T-helper 2 cell treated with Interferon-gamma antibody and Interleukin-4, amounts not matched to agents 5 μg/mL and 100 μg/mL, for 36 hours (primary cell): Measurements from ENCODE around the gene KCNJ6.

ENCODE experiments used
- DNase-seq: peaks from one replicate; pipeline ENCODE4 v3.0.0; 2021; ENCODE audit warnings: low spot score
- H3K27ac Mint-ChIP-seq: one replicate; pipeline ENCODE4 v1.8.0; 2021; ENCODE audit warnings: mild to moderate bottlenecking, mixed read lengths
- H3K27me3 Mint-ChIP-seq: one replicate; pipeline ENCODE4 v1.8.0; 2021; ENCODE audit warnings: low read depth, mixed read lengths
- H3K36me3 Mint-ChIP-seq: one replicate; pipeline ENCODE4 v1.8.0; 2021; ENCODE audit warnings: low read depth, mixed read lengths
- H3K4me1 Mint-ChIP-seq: one replicate; pipeline ENCODE4 v1.8.0; 2021; ENCODE audit warnings: low read depth, mixed read lengths
- H3K4me3 Mint-ChIP-seq: one replicate; pipeline ENCODE4 v1.8.0; 2022; ENCODE audit warnings: mild to moderate bottlenecking, moderate library complexity, mixed read lengths
- H3K9me3 Mint-ChIP-seq: one replicate; pipeline ENCODE4 v1.8.0; 2021; ENCODE audit warnings: mixed read lengths

Gene KCNJ6

DNA sequence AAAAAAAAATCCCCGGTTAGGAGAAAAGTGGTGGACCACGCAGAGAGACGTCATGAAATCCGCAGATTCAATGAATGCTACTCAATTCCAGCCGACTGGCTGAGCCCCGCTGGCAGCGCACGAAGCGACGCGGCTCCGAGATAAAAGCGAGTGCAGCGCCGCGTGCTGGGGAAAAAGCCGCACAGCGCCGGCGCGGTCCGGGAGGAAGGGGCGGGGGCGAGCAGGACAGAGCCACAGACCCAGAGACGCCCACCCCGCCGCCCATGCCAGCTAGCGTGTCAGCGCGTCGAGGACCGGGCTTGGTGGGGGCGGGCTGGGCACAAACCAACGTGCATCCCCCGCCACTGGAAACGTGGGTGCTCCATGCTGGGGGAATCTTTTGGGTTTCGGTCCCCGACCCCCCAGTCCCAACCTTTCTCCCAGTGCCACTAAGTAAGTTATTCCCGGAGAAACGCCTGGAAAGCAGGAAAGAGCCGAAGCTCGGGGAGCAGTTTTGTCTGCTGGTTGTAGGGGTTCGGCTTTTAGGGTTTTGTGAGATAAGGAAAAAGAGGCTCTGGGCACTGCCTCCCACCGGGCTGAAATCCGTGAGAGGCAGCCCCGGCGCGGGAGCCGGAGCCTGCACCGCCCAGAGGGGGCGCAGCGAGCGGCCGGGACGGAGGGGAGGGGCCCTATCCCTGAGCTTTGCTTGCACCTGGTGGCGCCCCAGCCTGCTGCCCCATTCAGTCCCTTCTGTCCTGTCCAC, at the start of gene KCNJ6:
Gene KCNJ6, minus strand, starts transcription at position 148 of the 742 bp plus-strand sequence. CDS start 75,775 bp downstream, outside the sequence.
- Mint-ChIP-seq H3K27ac (no peak within 1 kb of the TSS), H3K4me3 (no peak within 1 kb of the TSS), H3K27me3 (peaks cover 52% of the 10 kb centered on the region), H3K9me3 (no peaks in the 10 kb centered on the region), H3K4me1 (peaks cover 1% of the 10 kb centered on the region), H3K36me3 (no peaks in the 10 kb centered on the region)
- no peak for DNase-seq

DNA sequence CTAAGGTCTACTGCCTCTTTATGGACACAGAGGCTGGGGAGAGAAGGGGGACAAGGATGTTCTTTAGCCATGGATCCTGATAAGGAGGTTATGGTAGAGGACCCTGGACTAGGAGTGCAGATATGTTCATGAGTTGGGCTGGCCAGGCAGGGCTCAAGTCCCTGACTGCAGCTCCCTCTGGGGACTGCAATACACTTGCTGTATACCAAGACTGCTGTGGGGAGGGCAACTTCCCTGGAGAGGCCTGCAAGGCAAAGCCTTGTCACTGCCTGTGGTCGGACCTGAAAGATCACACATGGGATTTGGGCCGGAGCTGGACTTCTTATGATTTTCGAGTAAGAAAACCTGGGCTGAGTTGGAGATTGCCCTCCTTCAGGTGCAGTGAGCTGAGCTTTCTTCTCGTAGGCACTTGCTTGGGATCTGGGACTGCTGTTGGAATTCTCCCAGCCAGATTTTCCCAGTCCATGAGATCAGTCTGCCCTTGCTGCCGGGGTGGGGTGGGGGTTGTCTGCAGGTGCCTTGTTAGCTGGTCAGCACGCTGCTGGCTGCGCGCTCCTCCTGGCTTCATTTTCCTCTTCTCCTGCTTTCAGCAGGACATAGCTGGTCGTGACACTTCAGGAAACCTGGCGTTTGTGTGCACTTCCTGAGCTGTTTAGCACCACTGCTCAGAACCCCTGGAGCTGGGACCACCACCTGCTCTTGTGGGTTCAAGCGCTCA, 49.0 kb upstream of the KCNJ6 start:
- Mint-ChIP-seq H3K27me3 (no peaks in the 10 kb centered on the region), H3K4me3 (no peak overlapping the region), H3K4me1 (no peaks in the 10 kb centered on the region), H3K9me3 (no peaks in the 10 kb centered on the region), H3K27ac (no peak overlapping the region), H3K36me3 (no peaks in the 10 kb centered on the region)
- DNase-seq, result no peak

- no peaks in the 10 kb centered on the region for H3K9me3 Mint-ChIP-seq
- H3K4me3 Mint-ChIP-seq, result no peak overlapping the region
- no peak overlapping the region for H3K27ac Mint-ChIP-seq
- H3K27me3 Mint-ChIP-seq, result peaks cover 2% of the 10 kb centered on the region
- H3K36me3 Mint-ChIP-seq, result no peaks in the 10 kb centered on the region
- no peaks in the 10 kb centered on the region for H3K4me1 Mint-ChIP-seq
- DNase-seq, result no peak
Measured at GRCh38 chr21:37958537-37958936, 42.3 kb upstream of the KCNJ6 start.

GRCh38 chr21:37956772-37957171, 40.5 kb upstream of the KCNJ6 start:
- H3K4me1 Mint-ChIP-seq, result no peaks in the 10 kb centered on the region
- no peaks in the 10 kb centered on the region for H3K36me3 Mint-ChIP-seq
- no peak overlapping the region for H3K4me3 Mint-ChIP-seq

GRCh38 chr21:37945036-37945435, 28.8 kb upstream of the KCNJ6 start:
- no peak overlapping the region for H3K4me3 Mint-ChIP-seq
- no peaks in the 10 kb centered on the region for H3K27me3 Mint-ChIP-seq
- no peak overlapping the region for H3K27ac Mint-ChIP-seq
- no peak for DNase-seq
- peaks cover 5% of the 10 kb centered on the region for H3K9me3 Mint-ChIP-seq
- H3K4me1 Mint-ChIP-seq, result no peaks in the 10 kb centered on the region
- H3K36me3 Mint-ChIP-seq, result no peaks in the 10 kb centered on the region

More at GRCh38 chr21:37956772-37957171, 40.5 kb upstream of the KCNJ6 start:
- H3K27ac Mint-ChIP-seq, result no peak overlapping the region
- DNase-seq, result no peak
- peaks cover 2% of the 10 kb centered on the region for H3K27me3 Mint-ChIP-seq
- no peaks in the 10 kb centered on the region for H3K9me3 Mint-ChIP-seq

DNA sequence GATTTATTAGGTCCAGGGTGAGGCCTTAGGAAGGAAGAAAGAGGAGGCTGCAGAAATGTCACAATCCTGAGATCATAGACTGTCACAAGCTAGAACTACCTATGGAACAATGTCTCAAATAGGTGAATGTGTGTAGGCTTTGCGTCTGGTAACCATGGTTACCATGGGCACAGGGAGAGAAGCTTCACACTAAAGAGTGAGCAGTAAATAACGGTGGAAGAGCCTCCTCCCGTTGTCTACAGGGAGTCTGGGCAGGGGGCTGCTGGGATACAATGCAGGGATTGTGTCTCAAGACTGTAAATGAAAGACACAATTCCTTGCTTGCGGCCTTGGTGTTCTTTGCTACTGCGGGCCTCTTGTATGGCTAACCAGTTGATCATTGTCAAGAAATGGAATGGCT, 28.2 kb upstream of the KCNJ6 start:
- no peaks in the 10 kb centered on the region for H3K27me3 Mint-ChIP-seq
- H3K4me1 Mint-ChIP-seq, result no peaks in the 10 kb centered on the region
- H3K4me3 Mint-ChIP-seq, result no peak overlapping the region
- no peak for DNase-seq
- H3K9me3 Mint-ChIP-seq, result peaks cover 9% of the 10 kb centered on the region
- no peaks in the 10 kb centered on the region for H3K36me3 Mint-ChIP-seq
- H3K27ac Mint-ChIP-seq, result no peak overlapping the region

DNA sequence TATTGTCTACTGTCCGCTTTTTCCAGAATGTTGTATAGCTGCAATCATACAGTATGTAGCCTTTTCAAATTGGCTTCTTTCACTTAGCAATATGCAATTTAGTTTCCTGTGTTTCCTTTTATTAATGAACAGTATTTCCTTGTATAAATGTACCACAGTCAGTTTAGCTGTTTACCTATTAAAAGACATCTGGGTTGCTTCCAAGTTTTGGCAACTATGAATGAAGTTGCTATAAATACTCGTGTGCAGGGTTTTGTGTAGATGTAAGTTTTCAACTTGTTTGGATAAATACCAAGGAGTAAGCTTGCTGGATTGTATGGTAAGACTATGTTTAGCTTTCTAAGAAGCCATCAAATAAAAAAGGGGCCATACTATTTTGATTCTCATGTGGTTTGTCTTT, 24.4 kb upstream of the KCNJ6 start:
- Mint-ChIP-seq H3K4me1 (no peaks in the 10 kb centered on the region), H3K36me3 (no peaks in the 10 kb centered on the region), H3K4me3 (no peak overlapping the region)

DNA sequence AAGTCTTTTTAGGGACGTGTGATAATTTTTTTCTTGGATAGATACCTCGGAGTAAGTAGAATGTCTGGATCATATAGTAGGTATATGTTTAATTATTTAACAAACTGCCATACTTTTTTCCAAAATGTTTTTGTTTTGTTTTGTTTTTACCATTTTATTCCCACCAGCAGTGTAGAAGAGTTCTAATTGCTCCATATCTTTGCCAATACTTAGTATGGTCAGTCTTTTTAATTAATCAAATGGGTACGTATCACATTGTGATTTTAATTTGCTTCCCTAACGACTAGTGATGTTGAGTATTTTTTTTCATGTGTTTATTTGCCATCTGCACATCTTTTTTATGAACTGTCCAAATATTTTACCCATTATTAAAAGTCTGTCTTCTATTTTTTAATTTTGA, 23.6 kb upstream of the KCNJ6 start:
- Mint-ChIP-seq H3K9me3 (peaks cover 9% of the 10 kb centered on the region), H3K4me3 (no peak overlapping the region), H3K27me3 (no peaks in the 10 kb centered on the region), H3K4me1 (no peaks in the 10 kb centered on the region), H3K36me3 (no peaks in the 10 kb centered on the region), H3K27ac (no peak overlapping the region)
- DNase-seq, result no peak

More for the DNA sequence above, 24.4 kb upstream of the KCNJ6 start:
- no peaks in the 10 kb centered on the region for H3K27me3 Mint-ChIP-seq
- H3K9me3 Mint-ChIP-seq, result peaks cover 9% of the 10 kb centered on the region
- H3K27ac Mint-ChIP-seq, result no peak overlapping the region
- DNase-seq, result no peak

DNA sequence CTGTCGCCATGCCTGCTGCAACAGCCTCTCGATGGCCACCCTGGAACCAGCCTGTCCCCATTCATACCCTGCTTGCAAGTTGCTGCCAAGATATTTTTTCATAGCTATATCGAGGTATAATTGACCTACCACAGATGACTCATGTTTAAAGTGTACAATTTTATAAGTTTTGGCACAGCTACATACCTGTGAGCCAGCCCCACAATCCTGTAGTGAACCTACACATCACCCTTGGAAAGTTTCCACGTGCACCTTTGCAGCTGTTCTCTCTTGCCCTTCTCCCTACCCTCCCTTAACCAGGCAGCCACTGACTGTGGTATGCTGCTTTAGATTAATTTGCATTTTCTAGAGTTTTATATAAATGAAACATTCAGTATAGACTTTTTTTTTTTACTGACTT, 23.0 kb upstream of the KCNJ6 start:
- Mint-ChIP-seq H3K27ac (no peak overlapping the region), H3K27me3 (no peaks in the 10 kb centered on the region), H3K4me3 (no peak overlapping the region)

GRCh38 chr21:37937668-37938067, 21.4 kb upstream of the KCNJ6 start:
- H3K27me3 Mint-ChIP-seq, result no peaks in the 10 kb centered on the region
- no peak overlapping the region for H3K4me3 Mint-ChIP-seq
- no peaks in the 10 kb centered on the region for H3K4me1 Mint-ChIP-seq
- H3K36me3 Mint-ChIP-seq, result no peaks in the 10 kb centered on the region
- H3K27ac Mint-ChIP-seq, result no peak overlapping the region
- H3K9me3 Mint-ChIP-seq, result peaks cover 13% of the 10 kb centered on the region
- DNase-seq, result no peak

More for the DNA sequence above, 23.0 kb upstream of the KCNJ6 start:
- no peak for DNase-seq
- Mint-ChIP-seq H3K9me3 (peaks cover 9% of the 10 kb centered on the region), H3K36me3 (no peaks in the 10 kb centered on the region), H3K4me1 (no peaks in the 10 kb centered on the region)

DNA sequence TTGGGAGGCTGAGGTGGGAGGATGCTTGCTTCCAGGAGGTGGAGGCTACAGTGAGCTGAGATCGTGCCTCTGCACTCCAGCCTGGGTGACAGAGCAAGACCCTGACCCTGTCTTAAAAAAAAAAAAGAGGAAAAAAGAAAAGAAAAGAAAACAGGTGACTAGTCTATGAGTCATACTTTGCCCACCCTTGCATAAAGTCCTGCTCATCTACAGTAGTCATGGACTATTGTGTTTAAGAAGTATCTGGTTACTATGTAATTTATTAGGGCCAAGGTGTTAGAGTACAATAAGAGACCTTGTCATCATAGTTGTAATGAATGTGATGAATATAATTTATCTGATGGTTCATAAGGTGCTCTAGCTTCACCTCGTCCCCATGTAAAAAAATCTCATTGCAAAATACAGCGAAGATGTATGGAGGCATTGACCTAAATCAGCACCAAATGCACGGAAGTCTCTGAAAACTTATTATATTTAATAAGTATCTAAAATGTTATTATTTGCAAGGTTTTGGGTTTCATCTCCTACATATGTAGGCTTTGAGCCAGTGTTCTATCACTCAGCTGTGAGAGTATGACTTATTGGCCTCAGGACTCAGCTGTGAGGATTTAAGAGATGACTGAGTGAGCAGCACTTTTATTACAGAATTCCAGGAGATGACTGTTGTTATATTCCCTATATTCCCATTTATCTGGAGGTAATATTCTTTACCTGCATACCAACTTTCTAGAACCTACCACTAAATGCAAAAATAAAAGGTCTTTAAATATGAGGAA, 19.9 kb upstream of the KCNJ6 start:
- H3K4me1 Mint-ChIP-seq, result no peaks in the 10 kb centered on the region
- no peak overlapping the region for H3K4me3 Mint-ChIP-seq
- no peak for DNase-seq
- H3K27ac Mint-ChIP-seq, result no peak overlapping the region
- H3K36me3 Mint-ChIP-seq, result no peaks in the 10 kb centered on the region
- peaks cover 13% of the 10 kb centered on the region for H3K9me3 Mint-ChIP-seq
- H3K27me3 Mint-ChIP-seq, result no peaks in the 10 kb centered on the region

- Mint-ChIP-seq H3K36me3 (no peaks in the 10 kb centered on the region), H3K27ac (no peak overlapping the region), H3K27me3 (no peaks in the 10 kb centered on the region), H3K4me1 (no peaks in the 10 kb centered on the region), H3K4me3 (no peak overlapping the region), H3K9me3 (peaks cover 4% of the 10 kb centered on the region)
- no peak for DNase-seq
Measured at GRCh38 chr21:37932936-37933335, 16.7 kb upstream of the KCNJ6 start.

DNA sequence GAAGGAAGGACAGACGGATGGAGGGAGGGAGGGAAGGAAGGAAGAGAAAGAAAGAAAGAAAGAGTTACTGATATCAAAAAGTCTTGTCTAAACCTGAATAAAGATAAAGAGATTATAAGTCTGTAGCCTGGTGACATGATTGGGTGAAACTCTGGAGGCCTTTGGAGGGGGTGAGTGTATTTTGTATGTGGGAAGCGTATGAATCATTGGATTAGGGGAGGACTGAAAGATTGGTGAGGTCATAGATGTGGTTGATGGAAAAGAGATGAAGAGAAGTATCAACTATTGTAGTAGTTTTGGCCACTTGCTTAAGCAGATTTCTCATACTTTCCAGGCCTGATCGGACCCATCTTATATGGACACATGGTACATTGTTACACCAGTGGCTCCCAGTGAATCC, 11.5 kb upstream of the KCNJ6 start:
- H3K4me3 Mint-ChIP-seq, result no peak overlapping the region
- H3K9me3 Mint-ChIP-seq, result no peaks in the 10 kb centered on the region
- no peaks in the 10 kb centered on the region for H3K27me3 Mint-ChIP-seq
- no peaks in the 10 kb centered on the region for H3K36me3 Mint-ChIP-seq
- H3K4me1 Mint-ChIP-seq, result no peaks in the 10 kb centered on the region
- H3K27ac Mint-ChIP-seq, result no peak overlapping the region
- DNase-seq, result no peak

GRCh38 chr21:37921091-37921490, 4.8 kb upstream of the KCNJ6 start:
- no peak for DNase-seq
- Mint-ChIP-seq H3K36me3 (no peaks in the 10 kb centered on the region), H3K9me3 (no peaks in the 10 kb centered on the region), H3K27me3 (peaks cover 21% of the 10 kb centered on the region), H3K4me3 (no peak overlapping the region), H3K27ac (no peak overlapping the region), H3K4me1 (no peaks in the 10 kb centered on the region)
